Mesodermal cell (in vitro differentiated cells): ENCODE results near the gene GABRB1. TPM values are rescaled to one million over a fixed set of nuclear protein-coding genes. Genes with fewer than 3 reads are reported as not detected.

Experiments used
- H3K27ac ChIP-seq: 2 replicates; pipeline ENCODE4 v1.7.0; 2013; ENCODE audit warnings: mild to moderate bottlenecking, low read depth, low read length, moderate library complexity; ENCODE audit not compliant: severe bottlenecking
- H3K36me3 ChIP-seq: 2 replicates; pipeline ENCODE4 v1.7.1; 2013; ENCODE audit warnings: mild to moderate bottlenecking, low read length, moderate library complexity; ENCODE audit not compliant: control insufficient read depth, insufficient read depth
- H3K4me1 ChIP-seq: one replicate; pipeline ENCODE4 v1.7.1; 2013; ENCODE audit warnings: mild to moderate bottlenecking, low read length; ENCODE audit not compliant: insufficient read depth, control insufficient read depth, poor library complexity, severe bottlenecking
- H3K4me3 ChIP-seq: 2 replicates; pipeline ENCODE4 v1.7.0; 2013; ENCODE audit warnings: low read length, control low read depth, mild to moderate bottlenecking; ENCODE audit not compliant: insufficient read depth, poor library complexity, severe bottlenecking; ENCODE audit errors: extremely low read depth
- H3K9me3 ChIP-seq: 2 replicates; pipeline ENCODE4 v1.7.1; 2013; ENCODE audit warnings: mild to moderate bottlenecking, low read length, moderate library complexity; ENCODE audit not compliant: control insufficient read depth
- WGBS, 2 experiments: methylation state at CpG; one replicate each; pipeline ENCODE4 v1.1.5; 2013; ENCODE audit warnings: missing lambda C conversion rate in 2 of 2; ENCODE audit not compliant: insufficient coverage in 2 of 2; 5-methylcytosine and 5-hydroxymethylcytosine counted together
- polyA plus RNA-seq, 2 experiments: library from polyadenylated mRNA; stranded (reverse); fragments of 50-300 nt; gene quantifications; one replicate each; pipeline ENCODE4 v1.2.3, GENCODE V29; 2013

GABRB1 gene
- polyA plus RNA-seq (2013, experiment 1 of 2), result 1.5 TPM
- 1.2 TPM for polyA plus RNA-seq (2013, experiment 2 of 2)

- H3K36me3 ChIP-seq, result no peaks in the 10 kb centered on the region
- H3K4me1 ChIP-seq, result no peaks in the 10 kb centered on the region
- peak within 1 kb of the TSS; percentile 40 for H3K4me3 ChIP-seq
- H3K9me3 ChIP-seq, result no peaks in the 10 kb centered on the region
- 1 to 3% methylated on average over 11 to 14 of the region's 20 CpGs for WGBS, 2 experiments
- no peak within 1 kb of the TSS for H3K27ac ChIP-seq
Measured at GRCh38 chr4:47031011-47031678, at the start of gene GABRB1. TSS of gene GABRB1 (plus strand) at chr4:47031567.

GRCh38 chr4:46984781-46985180 lies 46.6 kb upstream of the GABRB1 start:
- H3K4me3 ChIP-seq, result no peak overlapping the region
- H3K27ac ChIP-seq, result no peak overlapping the region
- no peaks in the 10 kb centered on the region for H3K9me3 ChIP-seq
- no CpG with 5 or more reads among the region's 1 CpG for WGBS, 2 experiments
- no peaks in the 10 kb centered on the region for H3K36me3 ChIP-seq
- no peaks in the 10 kb centered on the region for H3K4me1 ChIP-seq

- Histone ChIP-seq H3K4me1 (no peaks in the 10 kb centered on the region), H3K4me3 (no peak overlapping the region), H3K36me3 (no peaks in the 10 kb centered on the region), H3K9me3 (no peaks in the 10 kb centered on the region), H3K27ac (no peak overlapping the region)
- 68 to 73% methylated on average over 3 of the region's 3 CpGs for WGBS, 2 experiments
Measured at GRCh38 chr4:46986922-46987638, 44.3 kb upstream of the GABRB1 start.

- no peak overlapping the region for H3K27ac ChIP-seq
- H3K36me3 ChIP-seq, result no peaks in the 10 kb centered on the region
- no peaks in the 10 kb centered on the region for H3K9me3 ChIP-seq
- H3K4me3 ChIP-seq, result no peak overlapping the region
- WGBS, 2 experiments, result 6 to 24% methylated on average over 3 to 5 of the region's 9 CpGs
- no peaks in the 10 kb centered on the region for H3K4me1 ChIP-seq
Measured at GRCh38 chr4:46992338-46992737, 39.0 kb upstream of the GABRB1 start.

- H3K4me3 ChIP-seq, result peak within 1 kb of the TSS; percentile 34
- H3K27ac ChIP-seq, result no peak within 1 kb of the TSS
- H3K36me3 ChIP-seq, result no peaks in the 10 kb centered on the region
- whole genome bisulfite sequencing, 2 experiments, result 1% methylated on average over 32 to 37 of the region's 67 CpGs
- no peaks in the 10 kb centered on the region for H3K4me1 ChIP-seq
- no peaks in the 10 kb centered on the region for H3K9me3 ChIP-seq
Measured at GRCh38 chr4:46993075-46994006, 38.0 kb upstream of the GABRB1 start, which contains the start of gene GABRA4. TSS of gene GABRA4 (minus strand) at chr4:46993581. CDS start at chr4:46993424, 157 bp downstream.

- no peaks in the 10 kb centered on the region for H3K9me3 ChIP-seq
- no peaks in the 10 kb centered on the region for H3K36me3 ChIP-seq
- H3K4me1 ChIP-seq, result no peaks in the 10 kb centered on the region
- 4% methylated on average over 8 of the region's 14 CpGs; no CpG with 5 or more reads in 1 of the 2 experiments for WGBS, 2 experiments
- peak overlapping the region; percentile 34 for H3K4me3 ChIP-seq
- no peak overlapping the region for H3K27ac ChIP-seq
Measured at GRCh38 chr4:46994007-46994405, 37.4 kb upstream of the GABRB1 start.

- Histone ChIP-seq H3K4me1 (no peaks in the 10 kb centered on the region), H3K36me3 (no peaks in the 10 kb centered on the region), H3K9me3 (no peaks in the 10 kb centered on the region), H3K4me3 (no peak overlapping the region), H3K27ac (no peak overlapping the region)
Measured at GRCh38 chr4:46999566-46999965, 31.8 kb upstream of the GABRB1 start.

- Histone ChIP-seq H3K9me3 (no peaks in the 10 kb centered on the region), H3K4me1 (no peaks in the 10 kb centered on the region), H3K4me3 (no peak overlapping the region), H3K27ac (no peak overlapping the region), H3K36me3 (no peaks in the 10 kb centered on the region)
- WGBS, 2 experiments, result 80 to 100% methylated on average over 1 of the region's 1 CpG
Measured at GRCh38 chr4:47000406-47000805, 31.0 kb upstream of the GABRB1 start.

GRCh38 chr4:47002580-47002979 lies 28.8 kb upstream of the GABRB1 start:
- no peaks in the 10 kb centered on the region for H3K36me3 ChIP-seq
- no peak overlapping the region for H3K27ac ChIP-seq
- no peaks in the 10 kb centered on the region for H3K9me3 ChIP-seq
- WGBS, 2 experiments, result no CpG with 5 or more reads among the region's 1 CpG
- no peaks in the 10 kb centered on the region for H3K4me1 ChIP-seq
- no peak overlapping the region for H3K4me3 ChIP-seq

- H3K4me1 ChIP-seq, result no peaks in the 10 kb centered on the region
- no peaks in the 10 kb centered on the region for H3K36me3 ChIP-seq
- no peak overlapping the region for H3K27ac ChIP-seq
- no peak overlapping the region for H3K4me3 ChIP-seq
- no peaks in the 10 kb centered on the region for H3K9me3 ChIP-seq
Measured at GRCh38 chr4:47010347-47010911, 20.9 kb upstream of the GABRB1 start.
